GM18511 (cell line): ENCODE measurements around the gene ST3GAL5.
"Not testable (repeated sequence)": the region's sequence is repeated elsewhere in the genome, so short reads cannot be mapped to it uniquely, and the experiment has no call there.

Experiments
- ATAC-seq: cut with Tn5 transposase; IDR thresholded peaks from one replicate; pipeline ENCODE4 v1.9.1; 2021; ENCODE audit warnings: mild to moderate bottlenecking, moderate library complexity; ENCODE audit not compliant: unreplicated experiment

Gene ST3GAL5

GRCh38 chr2:85894554-85895278, 5.9 kb upstream of the ST3GAL5 start:
- not testable (repeated sequence) for ATAC-seq

GRCh38 chr2:85893428-85894258, 4.9 kb upstream of the ST3GAL5 start:
- ATAC-seq: no peak

- ATAC-seq: no peak
Observed at GRCh38 chr2:85892216-85892944, 3.6 kb upstream of the ST3GAL5 start.

- ATAC-seq: no peak
Observed at GRCh38 chr2:85890522-85891176, 1.9 kb upstream of the ST3GAL5 start.

GRCh38 chr2:85889627-85890281, 964 bp upstream of the ST3GAL5 start:
- no peak for ATAC-seq

GRCh38 chr2:85888020-85888683, 638 bp downstream of the ST3GAL5 start:
- no peak for ATAC-seq

- no peak for ATAC-seq
Observed at GRCh38 chr2:85887566-85888019, 1.2 kb downstream of the ST3GAL5 start.

GRCh38 chr2:85886590-85886989, 2.2 kb downstream of the ST3GAL5 start:
- ATAC-seq: no peak

GRCh38 chr2:85886141-85886540, 2.6 kb downstream of the ST3GAL5 start:
- ATAC-seq: no peak

GRCh38 chr2:85881781-85882180, 7.0 kb downstream of the ST3GAL5 start:
- ATAC-seq: not testable (repeated sequence)

GRCh38 chr2:85880716-85881328, 8.0 kb downstream of the ST3GAL5 start:
- not testable (repeated sequence) for ATAC-seq

GRCh38 chr2:85878719-85879370, 9.9 kb downstream of the ST3GAL5 start:
- ATAC-seq: no peak

- no peak for ATAC-seq
Observed at GRCh38 chr2:85875350-85876050, 13.3 kb downstream of the ST3GAL5 start.

GRCh38 chr2:85873679-85874078, 15.1 kb downstream of the ST3GAL5 start:
- no peak for ATAC-seq

GRCh38 chr2:85872536-85873161, 16.1 kb downstream of the ST3GAL5 start:
- no peak for ATAC-seq

GRCh38 chr2:85871494-85872164, 17.2 kb downstream of the ST3GAL5 start:
- no peak for ATAC-seq

GRCh38 chr2:85868822-85869221, 20.0 kb downstream of the ST3GAL5 start:
- no peak for ATAC-seq
